SK-MEL-5 (cell line): Measurements from ENCODE around the gene TLCD3A. TPM values are rescaled to one million over a fixed set of nuclear protein-coding genes. Genes with fewer than 3 reads are reported as not detected.

ENCODE experiments used
- total RNA-seq: library from RNA; depleted of rRNA; stranded (reverse); fragments of >200 nt; shearing (Covaris generic); gene quantifications from 2 replicates; pipeline ENCODE4 v1.2.3, GENCODE V29; 2014; rRNA removed

The TLCD3A gene
- total RNA-seq, 1 experiment from 2014 or later = 23.2 TPM

Other genes starting within 250 kb of the TLCD3A start
- 30.2 and 31.7 TPM in 2 replicates for gene VPS53, start 17.8 kb upstream of the TLCD3A start, total RNA-seq
- 13.0 and 14.4 TPM in 2 replicates for gene GEMIN4, start 19.7 kb downstream of the TLCD3A start, total RNA-seq
- gene GLOD4, start 49.7 kb downstream of the TLCD3A start, total RNA-seq = 83.1 and 89.3 TPM in 2 replicates
- 29.5 and 33.3 TPM in 2 replicates for gene MRM3, start 49.8 kb downstream of the TLCD3A start, total RNA-seq
- gene NXN, start 247.2 kb downstream of the TLCD3A start, total RNA-seq = 12.4 and 15.8 TPM in 2 replicates